Measurements from ENCODE around the gene LTBP2. TPM values are rescaled to one million over a fixed set of nuclear protein-coding genes. Genes with fewer than 3 reads are reported as not detected.

The LTBP2 gene
- total RNA-seq, 1 donor from 2014 or later, result 1.3 TPM

GRCh38 chr14:74630881-74631690 is 19.0 kb upstream of the LTBP2 start:
- H3K27ac Mint-ChIP-seq (ENCODE audit: unreplicated experiment), result no peak overlapping the region
- TF ChIP-seq, protein P1, sequence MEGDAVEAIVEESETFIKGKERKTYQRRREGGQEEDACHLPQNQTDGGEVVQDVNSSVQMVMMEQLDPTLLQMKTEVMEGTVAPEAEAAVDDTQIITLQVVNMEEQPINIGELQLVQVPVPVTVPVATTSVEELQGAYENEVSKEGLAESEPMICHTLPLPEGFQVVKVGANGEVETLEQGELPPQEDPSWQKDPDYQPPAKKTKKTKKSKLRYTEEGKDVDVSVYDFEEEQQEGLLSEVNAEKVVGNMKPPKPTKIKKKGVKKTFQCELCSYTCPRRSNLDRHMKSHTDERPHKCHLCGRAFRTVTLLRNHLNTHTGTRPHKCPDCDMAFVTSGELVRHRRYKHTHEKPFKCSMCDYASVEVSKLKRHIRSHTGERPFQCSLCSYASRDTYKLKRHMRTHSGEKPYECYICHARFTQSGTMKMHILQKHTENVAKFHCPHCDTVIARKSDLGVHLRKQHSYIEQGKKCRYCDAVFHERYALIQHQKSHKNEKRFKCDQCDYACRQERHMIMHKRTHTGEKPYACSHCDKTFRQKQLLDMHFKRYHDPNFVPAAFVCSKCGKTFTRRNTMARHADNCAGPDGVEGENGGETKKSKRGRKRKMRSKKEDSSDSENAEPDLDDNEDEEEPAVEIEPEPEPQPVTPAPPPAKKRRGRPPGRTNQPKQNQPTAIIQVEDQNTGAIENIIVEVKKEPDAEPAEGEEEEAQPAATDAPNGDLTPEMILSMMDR (conservative IDR thresholded peaks at IDR 0.05), result no peak
- no peak overlapping the region for H3K4me3 Mint-ChIP-seq
- peaks cover 7% of the 10 kb centered on the region for H3K4me1 Mint-ChIP-seq
- no peaks in the 10 kb centered on the region for H3K27me3 Mint-ChIP-seq (ENCODE audit: low read depth)
- no peaks in the 10 kb centered on the region for H3K9me3 Mint-ChIP-seq
- no peak for DNase-seq (ENCODE audit: low read depth, low spot score)
- H3K36me3 Mint-ChIP-seq (ENCODE audit: low read depth), result no peaks in the 10 kb centered on the region

GRCh38 chr14:74628418-74628817 is 16.4 kb upstream of the LTBP2 start:
- TF ChIP-seq, protein P1 (conservative IDR thresholded peaks at IDR 0.05), result no peak
- DNase-seq (ENCODE audit: low read depth, low spot score), result no peak
- Mint-ChIP-seq H3K4me1 (no peaks in the 10 kb centered on the region), H3K36me3 (ENCODE audit: low read depth) (no peaks in the 10 kb centered on the region), H3K9me3 (no peaks in the 10 kb centered on the region), H3K27me3 (ENCODE audit: low read depth) (peaks cover 2% of the 10 kb centered on the region), H3K4me3 (no peak overlapping the region), H3K27ac (ENCODE audit: unreplicated experiment) (no peak overlapping the region)

GRCh38 chr14:74627076-74627475 is 15.0 kb upstream of the LTBP2 start:
- H3K36me3 Mint-ChIP-seq (ENCODE audit: low read depth), result no peaks in the 10 kb centered on the region
- H3K27ac Mint-ChIP-seq (ENCODE audit: unreplicated experiment), result no peak overlapping the region
- peaks cover 2% of the 10 kb centered on the region for H3K27me3 Mint-ChIP-seq (ENCODE audit: low read depth)
- no peak overlapping the region for H3K4me3 Mint-ChIP-seq
- no peak for DNase-seq (ENCODE audit: low read depth, low spot score)
- no peaks in the 10 kb centered on the region for H3K4me1 Mint-ChIP-seq
- no peaks in the 10 kb centered on the region for H3K9me3 Mint-ChIP-seq
- TF ChIP-seq, protein P1 (conservative IDR thresholded peaks at IDR 0.05), result no peak

DNA sequence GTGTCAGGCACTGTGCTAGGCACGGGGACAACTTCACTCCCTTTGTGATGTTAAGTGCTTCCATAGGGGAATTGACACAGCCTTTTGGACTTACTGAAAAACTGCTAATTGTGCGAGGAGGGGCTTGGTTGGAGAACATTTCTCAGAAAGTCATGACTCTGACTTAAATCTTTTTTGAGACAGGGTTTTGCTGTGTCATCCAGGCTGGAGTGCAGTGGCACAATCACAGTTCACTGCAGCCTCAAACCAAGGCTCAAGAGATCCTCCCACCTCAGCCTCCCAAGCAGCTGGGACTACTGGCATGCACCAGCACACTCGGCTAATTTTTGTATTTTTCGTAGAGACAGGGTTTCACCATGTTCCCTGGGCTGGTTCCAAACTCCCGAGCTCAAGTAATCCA is 10.2 kb upstream of the LTBP2 start:
- TF ChIP-seq, protein P1 (conservative IDR thresholded peaks at IDR 0.05), result no peak
- H3K4me1 Mint-ChIP-seq, result peaks cover 9% of the 10 kb centered on the region
- no peak overlapping the region for H3K27ac Mint-ChIP-seq (ENCODE audit: unreplicated experiment)
- H3K4me3 Mint-ChIP-seq, result no peak overlapping the region
- H3K9me3 Mint-ChIP-seq, result no peaks in the 10 kb centered on the region
- H3K27me3 Mint-ChIP-seq (ENCODE audit: low read depth), result peaks cover 4% of the 10 kb centered on the region
- H3K36me3 Mint-ChIP-seq (ENCODE audit: low read depth), result no peaks in the 10 kb centered on the region
- no peak for DNase-seq (ENCODE audit: low read depth, low spot score)

DNA sequence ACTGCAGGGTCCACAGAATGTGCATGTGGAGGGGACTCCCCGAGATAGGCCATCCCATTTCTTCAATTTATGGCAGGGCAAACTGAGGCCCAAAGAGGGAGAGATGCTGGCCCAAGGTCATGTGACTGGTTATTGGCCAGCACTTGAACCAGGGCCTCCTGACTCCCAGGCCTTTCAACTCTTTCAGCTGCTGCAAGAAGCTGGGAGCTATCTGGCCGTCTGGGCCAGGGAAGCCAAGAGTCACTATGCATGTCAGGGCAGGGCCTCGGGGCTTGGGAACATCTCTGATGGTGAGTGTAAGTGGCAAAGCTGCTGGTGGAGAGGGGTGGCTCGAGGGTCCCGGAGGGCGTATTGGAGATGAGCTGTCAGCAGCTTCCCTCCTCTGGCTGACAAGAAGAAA is 9.5 kb upstream of the LTBP2 start:
- Mint-ChIP-seq H3K4me3 (no peak overlapping the region), H3K27me3 (ENCODE audit: low read depth) (peaks cover 5% of the 10 kb centered on the region), H3K27ac (ENCODE audit: unreplicated experiment) (no peak overlapping the region), H3K9me3 (no peaks in the 10 kb centered on the region), H3K4me1 (peaks cover 9% of the 10 kb centered on the region), H3K36me3 (ENCODE audit: low read depth) (no peaks in the 10 kb centered on the region)
- TF ChIP-seq, protein P1 (conservative IDR thresholded peaks at IDR 0.05), result no peak
- no peak for DNase-seq (ENCODE audit: low read depth, low spot score)
